Gastrocnemius medialis (tissue), 4 donors: Measurements from ENCODE around the gene GPR42. TPM values are rescaled to one million over a fixed set of nuclear protein-coding genes. Genes with fewer than 3 reads are reported as not detected.

Source experiments
- ATAC-seq, 2 donors: fragments of 150-250 bp; one replicate each; pipeline ENCODE4 v1.9.1; 2016
- DNase-seq, 2 donors: peaks; one replicate each; pipeline ENCODE4 v3.0.0-alpha.2; 2019
- H3K27ac ChIP-seq, 4 donors: fragments of 200-600 bp; sonication (generic); 1 replicate in 1 of 4; 2 replicates in 3 of 4; pipeline ENCODE4 v1.5.1; 2016 to 2018; ENCODE audit warnings: mild to moderate bottlenecking in 2 of 4, moderate library complexity in 1 of 4
- H3K27me3 ChIP-seq, 3 donors: fragments of 200-600 bp; sonication (generic) in 2 of 3; 1 replicate in 1 of 3; 2 replicates in 2 of 3; pipeline versions ENCODE4 v1.5.1 to v1.6.0; 2016 to 2019; ENCODE audit warnings: mild to moderate bottlenecking in 1 of 3, moderate library complexity in 1 of 3
- H3K36me3 ChIP-seq, 2 donors: fragments of 200-600 bp; sonication (generic) in 1 of 2; one replicate each; pipeline ENCODE4 v1.5.1; 2017 to 2018
- H3K4me1 ChIP-seq, 2 donors: fragments of 200-600 bp; sonication (generic) in 1 of 2; one replicate each; pipeline ENCODE4 v1.5.1; 2016 to 2017; ENCODE audit warnings: mild to moderate bottlenecking in 2 of 2
- H3K4me3 ChIP-seq, 4 donors: fragments of 200-600 bp; sonication (generic) in 3 of 4; 1 replicate in 1 of 4; 2 replicates in 3 of 4; pipeline ENCODE4 v1.5.1; 2016 to 2019; ENCODE audit warnings: mild to moderate bottlenecking in 2 of 4
- H3K9me3 ChIP-seq, 3 donors: fragments of 200-600 bp; sonication (generic) in 2 of 3; 1 replicate in 1 of 3; 2 replicates in 2 of 3; pipeline ENCODE4 v1.5.1; 2016 to 2019
- POLR2A ChIP-seq, 2 donors: fragments of 450-650 bp; IDR thresholded peaks; one replicate each; pipeline ENCODE4 v1.6.1; 2017; ENCODE audit warnings: antibody characterized with exemption in 2 of 2, mild to moderate bottlenecking in 2 of 2, moderate library complexity in 2 of 2
- in situ Hi-C, 4 donors: fragments of 200-750 bp; cut with MboI; loops; one replicate each; pipeline versions ENCODE4 v1.15.0 to v1.8.0; 2017; ENCODE audit warnings: low sequenced_read_pairs in 4 of 4
- intact Hi-C: fragments of 100-400 bp; cut with DNase I; formaldehyde crosslinking; loops from one replicate; pipeline ENCODE4 v1.15.1; 2023; ENCODE audit warnings: low total_unique reads
- total RNA-seq, 4 donors: library from RNA; depleted of rRNA; stranded (reverse); fragments of >200 nt; gene quantifications; one replicate each; pipeline versions ENCODE4 v1.1.0 to v1.2.3, GENCODE V29; 2016
- TF ChIP-seq, protein P1 (sequence below), 5 experiments: fragments of 450-650 bp in 3 of 5; fragments of 200-600 bp in 2 of 5; sonication (generic) in 2 of 5; IDR thresholded peaks in 4 of 5; conservative IDR thresholded peaks in 1 of 5; 1 replicate in 4 of 5; 2 replicates in 1 of 5; pipeline ENCODE4 v1.5.1; 2016 to 2019; ENCODE audit warnings: antibody characterized with exemption in 5 of 5, mild to moderate bottlenecking in 3 of 5, moderate library complexity in 3 of 5

The GPR42 gene
- total RNA-seq, 4 donors from 2014 or later, result not detected

- intact Hi-C loops (no loop called here), in situ Hi-C loops (no loop called here)
- no peaks in the 10 kb centered on the region for H3K9me3 ChIP-seq
- no peak within 1 kb of the TSS for H3K27ac ChIP-seq
- peaks cover 8 to 11% (median 8%) of the 10 kb centered on the region in 3 donors for H3K27me3 ChIP-seq
- DNase-seq, result no peak
- ATAC-seq, result no peak
- TF ChIP-seq POLR2A (IDR thresholded peaks at IDR 0.05), result no peak
- TF ChIP-seq, protein P1, sequence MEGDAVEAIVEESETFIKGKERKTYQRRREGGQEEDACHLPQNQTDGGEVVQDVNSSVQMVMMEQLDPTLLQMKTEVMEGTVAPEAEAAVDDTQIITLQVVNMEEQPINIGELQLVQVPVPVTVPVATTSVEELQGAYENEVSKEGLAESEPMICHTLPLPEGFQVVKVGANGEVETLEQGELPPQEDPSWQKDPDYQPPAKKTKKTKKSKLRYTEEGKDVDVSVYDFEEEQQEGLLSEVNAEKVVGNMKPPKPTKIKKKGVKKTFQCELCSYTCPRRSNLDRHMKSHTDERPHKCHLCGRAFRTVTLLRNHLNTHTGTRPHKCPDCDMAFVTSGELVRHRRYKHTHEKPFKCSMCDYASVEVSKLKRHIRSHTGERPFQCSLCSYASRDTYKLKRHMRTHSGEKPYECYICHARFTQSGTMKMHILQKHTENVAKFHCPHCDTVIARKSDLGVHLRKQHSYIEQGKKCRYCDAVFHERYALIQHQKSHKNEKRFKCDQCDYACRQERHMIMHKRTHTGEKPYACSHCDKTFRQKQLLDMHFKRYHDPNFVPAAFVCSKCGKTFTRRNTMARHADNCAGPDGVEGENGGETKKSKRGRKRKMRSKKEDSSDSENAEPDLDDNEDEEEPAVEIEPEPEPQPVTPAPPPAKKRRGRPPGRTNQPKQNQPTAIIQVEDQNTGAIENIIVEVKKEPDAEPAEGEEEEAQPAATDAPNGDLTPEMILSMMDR (IDR thresholded peaks at IDR 0.05 in 4 of 5, conservative IDR thresholded peaks at IDR 0.05 in 1 of 5), result no peak
- H3K4me3 ChIP-seq, result no peak within 1 kb of the TSS
- no peaks in the 10 kb centered on the region for H3K36me3 ChIP-seq
- H3K4me1 ChIP-seq, result no peaks in the 10 kb centered on the region
Observed at GRCh38 chr19:35328851-35329285, 42.0 kb upstream of the GPR42 start, which contains the start of gene CD22. Gene CD22, plus strand, starts transcription at chr19:35329187. Its CDS starts 2,854 bp downstream, at chr19:35332041.

GRCh38 chr19:35329323-35329722 lies 41.5 kb upstream of the GPR42 start:
- no peaks in the 10 kb centered on the region for H3K4me1 ChIP-seq
- intact Hi-C loops, result no loop called here
- DNase-seq (no peak), ATAC-seq (no peak)
- H3K27me3 ChIP-seq, result peaks cover 8 to 11% (median 9%) of the 10 kb centered on the region in 3 donors
- TF ChIP-seq POLR2A (IDR thresholded peaks at IDR 0.05), result no peak
- TF ChIP-seq, protein P1 (IDR thresholded peaks at IDR 0.05 in 4 of 5, conservative IDR thresholded peaks at IDR 0.05 in 1 of 5), result no peak
- no peak overlapping the region for H3K4me3 ChIP-seq
- no peak overlapping the region for H3K27ac ChIP-seq
- in situ Hi-C loops, result no loop called here
- no peaks in the 10 kb centered on the region for H3K9me3 ChIP-seq
- no peaks in the 10 kb centered on the region for H3K36me3 ChIP-seq

DNA sequence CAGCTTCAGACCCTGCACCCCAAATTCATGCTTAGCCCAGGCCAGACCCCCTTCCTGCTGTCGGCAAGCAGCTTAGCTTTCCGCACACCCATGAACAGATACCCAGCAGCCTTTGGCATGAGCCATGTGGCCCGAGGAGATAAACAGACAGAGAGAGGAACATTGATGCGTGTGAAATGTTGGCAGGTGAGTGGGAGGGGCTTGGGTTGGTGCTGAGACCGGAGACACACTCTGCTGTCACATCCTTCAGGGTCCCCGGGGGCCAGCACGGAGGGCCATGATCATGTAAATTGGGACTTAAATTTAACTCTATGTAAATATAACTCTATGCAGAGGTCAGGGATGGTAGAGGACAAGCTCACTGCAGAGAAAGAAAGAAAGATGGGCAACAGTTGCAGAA lies 40.4 kb upstream of the GPR42 start:
- peaks cover 8 to 11% (median 9%) of the 10 kb centered on the region in 3 donors for H3K27me3 ChIP-seq
- ATAC-seq (no peak), DNase-seq (no peak)
- no peak overlapping the region for H3K4me3 ChIP-seq
- no peaks in the 10 kb centered on the region for H3K4me1 ChIP-seq
- in situ Hi-C loops (no loop called here), intact Hi-C loops (no loop called here)
- H3K27ac ChIP-seq, result no peak overlapping the region
- no peak for TF ChIP-seq POLR2A (IDR thresholded peaks at IDR 0.05)
- TF ChIP-seq, protein P1 (IDR thresholded peaks at IDR 0.05 in 4 of 5, conservative IDR thresholded peaks at IDR 0.05 in 1 of 5), result no peak
- no peaks in the 10 kb centered on the region for H3K9me3 ChIP-seq
- H3K36me3 ChIP-seq, result no peaks in the 10 kb centered on the region

DNA sequence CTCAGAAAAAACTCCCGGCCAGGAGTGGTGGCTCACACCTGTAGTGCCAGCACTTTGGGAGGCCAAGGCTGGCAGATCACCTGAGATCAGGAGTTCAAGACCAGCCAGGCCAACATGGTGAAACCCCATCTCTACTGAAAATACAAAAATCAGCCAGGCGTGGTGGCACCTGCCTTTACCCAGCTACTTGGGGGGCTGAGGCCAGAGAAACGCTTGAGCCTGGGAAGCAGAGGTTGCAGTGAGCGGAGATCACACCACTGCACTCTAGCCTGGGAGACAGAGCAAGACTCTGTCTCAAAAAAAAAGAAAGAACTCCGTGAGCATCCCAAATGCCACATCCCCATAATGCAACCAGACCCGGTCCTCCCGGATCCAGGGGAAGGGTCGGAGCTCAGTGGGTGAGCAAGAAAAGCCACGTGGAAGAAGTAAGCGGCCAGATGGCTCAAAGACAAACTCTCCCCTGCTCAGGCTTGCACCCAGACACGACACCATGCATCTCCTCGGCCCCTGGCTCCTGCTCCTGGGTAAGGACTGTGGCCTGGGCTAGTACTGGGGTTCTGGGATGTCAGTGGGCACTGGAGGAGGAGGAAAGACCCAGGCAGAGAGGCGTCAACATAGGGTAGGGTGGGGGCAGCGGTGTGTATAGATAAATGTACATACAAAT lies 39.2 kb upstream of the GPR42 start:
- no peaks in the 10 kb centered on the region for H3K4me1 ChIP-seq
- H3K4me3 ChIP-seq, result no peak overlapping the region
- no peaks in the 10 kb centered on the region for H3K9me3 ChIP-seq
- peaks cover 8 to 9% (median 9%) of the 10 kb centered on the region in 3 donors for H3K27me3 ChIP-seq
- H3K36me3 ChIP-seq, result no peaks in the 10 kb centered on the region
- in situ Hi-C loops, result no loop called here
- DNase-seq (no peak), ATAC-seq (no peak)
- TF ChIP-seq, protein P1 (IDR thresholded peaks at IDR 0.05 in 4 of 5, conservative IDR thresholded peaks at IDR 0.05 in 1 of 5), result no peak
- intact Hi-C loops, result no loop called here
- no peak overlapping the region for H3K27ac ChIP-seq
